Chondrocyte (in vitro differentiated cells): Measurements from ENCODE around the gene KDSR. TPM values are rescaled to one million over a fixed set of nuclear protein-coding genes. Genes with fewer than 3 reads are reported as not detected.

Experiments
- DNase-seq: peaks from one replicate; pipeline ENCODE4 v3.0.0; 2021; ENCODE audit warnings: mixed read lengths, low spot score
- H3K27ac Mint-ChIP-seq: one replicate; pipeline ENCODE4 v1.8.0; 2021; ENCODE audit warnings: mild to moderate bottlenecking, moderate library complexity, mixed read lengths; ENCODE audit not compliant: unreplicated experiment
- H3K27me3 Mint-ChIP-seq: 2 replicates; pipeline ENCODE4 v1.8.0; 2021; ENCODE audit warnings: low read depth, mixed read lengths
- H3K36me3 Mint-ChIP-seq: 2 replicates; pipeline ENCODE4 v1.8.0; 2021; ENCODE audit warnings: low read depth, mixed read lengths
- H3K4me1 Mint-ChIP-seq: 2 replicates; pipeline ENCODE4 v1.8.0; 2021; ENCODE audit warnings: low read depth, mild to moderate bottlenecking, mixed read lengths
- H3K4me3 Mint-ChIP-seq: one replicate; pipeline ENCODE4 v1.8.0; 2021; ENCODE audit warnings: mild to moderate bottlenecking, moderate library complexity, mixed read lengths; ENCODE audit not compliant: unreplicated experiment
- H3K9me3 Mint-ChIP-seq: 2 replicates; pipeline ENCODE4 v1.8.0; 2021; ENCODE audit warnings: low read depth, mixed read lengths
- CTCF ChIP-seq: fragments of 200-600 bp; sonication (generic); IDR thresholded peaks from 2 replicates; pipeline ENCODE4 v1.5.0; 2021; ENCODE audit warnings: antibody characterized with exemption, mild to moderate bottlenecking, moderate library complexity
- total RNA-seq: library from RNA; stranded (reverse); gene quantifications from 3 replicates; pipeline ENCODE4 v1.2.1, GENCODE V29; 2021

KDSR gene
- total RNA-seq, 1 donor from 2014 or later: 64.2 TPM

- no peak for DNase-seq
- peak; percentile 77 for TF ChIP-seq CTCF
- no peaks in the 10 kb centered on the region for H3K36me3 Mint-ChIP-seq
- no peaks in the 10 kb centered on the region for H3K27me3 Mint-ChIP-seq
- peak overlapping the region; percentile 90 for H3K4me3 Mint-ChIP-seq
- H3K4me1 Mint-ChIP-seq: peaks cover 49% of the 10 kb centered on the region
- H3K9me3 Mint-ChIP-seq: no peaks in the 10 kb centered on the region
- no peak overlapping the region for H3K27ac Mint-ChIP-seq
Observed at GRCh38 chr18:63317982-63318888, 48.8 kb downstream of the KDSR start.

- peaks cover 44% of the 10 kb centered on the region for H3K4me1 Mint-ChIP-seq
- no peak for TF ChIP-seq CTCF
- H3K4me3 Mint-ChIP-seq: peak overlapping the region; percentile 69
- no peaks in the 10 kb centered on the region for H3K9me3 Mint-ChIP-seq
- H3K27ac Mint-ChIP-seq: no peak overlapping the region
- H3K27me3 Mint-ChIP-seq: no peaks in the 10 kb centered on the region
- no peak for DNase-seq
- no peaks in the 10 kb centered on the region for H3K36me3 Mint-ChIP-seq
Observed at GRCh38 chr18:63317556-63317946, 49.5 kb downstream of the KDSR start.

- H3K27ac Mint-ChIP-seq: no peak overlapping the region
- DNase-seq: no peak
- no peak for TF ChIP-seq CTCF
- H3K9me3 Mint-ChIP-seq: no peaks in the 10 kb centered on the region
- no peaks in the 10 kb centered on the region for H3K27me3 Mint-ChIP-seq
- peak overlapping the region; percentile 69 for H3K4me3 Mint-ChIP-seq
- H3K36me3 Mint-ChIP-seq: no peaks in the 10 kb centered on the region
- H3K4me1 Mint-ChIP-seq: peaks cover 43% of the 10 kb centered on the region
Observed at GRCh38 chr18:63316612-63317555, 50.1 kb downstream of the KDSR start.

GRCh38 chr18:63315876-63316275 is 51.1 kb downstream of the KDSR start:
- no peaks in the 10 kb centered on the region for H3K27me3 Mint-ChIP-seq
- no peak for TF ChIP-seq CTCF
- H3K36me3 Mint-ChIP-seq: no peaks in the 10 kb centered on the region
- H3K4me1 Mint-ChIP-seq: peaks cover 51% of the 10 kb centered on the region
- H3K27ac Mint-ChIP-seq: no peak overlapping the region
- DNase-seq: no peak
- no peak overlapping the region for H3K4me3 Mint-ChIP-seq
- no peaks in the 10 kb centered on the region for H3K9me3 Mint-ChIP-seq

GRCh38 chr18:63315131-63315662 is 51.8 kb downstream of the KDSR start:
- H3K4me1 Mint-ChIP-seq: peaks cover 53% of the 10 kb centered on the region
- no peaks in the 10 kb centered on the region for H3K9me3 Mint-ChIP-seq
- no peak for DNase-seq
- no peak overlapping the region for H3K4me3 Mint-ChIP-seq
- H3K36me3 Mint-ChIP-seq: no peaks in the 10 kb centered on the region
- no peaks in the 10 kb centered on the region for H3K27me3 Mint-ChIP-seq
- TF ChIP-seq CTCF: no peak
- H3K27ac Mint-ChIP-seq: no peak overlapping the region
